ENCODE data around the gene DSCAM. TPM values are rescaled to one million over a fixed set of nuclear protein-coding genes. Genes with fewer than 3 reads are reported as not detected.

The DSCAM gene
- total RNA-seq, 1 experiment from 2014 or later = not detected

GRCh38 chr21:40057331-40057730 is 789.6 kb downstream of the DSCAM start:
- POLR2A ChIA-PET = no interaction called here
- no peaks in the 10 kb centered on the region for H3K9me2 ChIP-seq (ENCODE audit: insufficient read depth)
- H3K36me3 ChIP-seq (ENCODE audit: control insufficient read depth in 1 of 2, insufficient read depth in 2 of 2, low read length in 2 of 2) = no peaks in the 10 kb centered on the region
- intact Hi-C loops (cut with micrococcal nuclease) = no loop called here
- CTCF ChIA-PET = no interaction called here
- H3K9me3 ChIP-seq (ENCODE audit: control insufficient read depth in 1 of 2, insufficient read depth in 1 of 2, low read depth in 1 of 2, low read length in 2 of 2) = peaks cover 0 to 23% of the 10 kb centered on the region in 2 experiments; a peak in 2 of 4 replicates
- no peak overlapping the region for H2AFZ ChIP-seq (ENCODE audit: low read depth, low read length, poor library complexity, severe bottlenecking)
- H4K20me1 ChIP-seq (ENCODE audit: insufficient read depth) = no peaks in the 10 kb centered on the region
- BruUV-seq (replicated peaks) = no TSS peak
- no peak overlapping the region for H3K4me2 ChIP-seq (ENCODE audit: low read length)
- RAD21 ChIA-PET (ENCODE audit: low non-redundant PET in 1 of 2, low total read pairs in 2 of 2, uncharacterized antibody in 2 of 2, unreplicated experiment in 2 of 2) = no interaction called here
- no peak overlapping the region for H3K27ac ChIP-seq (ENCODE audit: low read depth, low read length)
- no peaks in the 10 kb centered on the region for H3K27me3 ChIP-seq (ENCODE audit: insufficient read depth, low read length)
- no peak overlapping the region for H3K9ac ChIP-seq (ENCODE audit: low read length)
- H3K79me2 ChIP-seq (ENCODE audit: insufficient read depth, low read length) = no peaks in the 10 kb centered on the region
- no peaks in the 10 kb centered on the region for H3K4me1 ChIP-seq (ENCODE audit: control insufficient read depth in 1 of 2, insufficient read depth in 2 of 2, low read length in 2 of 2)
- H3K4me3 ChIP-seq (replicated peaks in 1 of 2; ENCODE audit: low read depth in 1 of 2, low read length in 2 of 2) = no peak overlapping the region
- DNase-seq (ENCODE audit: low read depth, low spot score) (no peak), ATAC-seq (no peak)
- TF ChIP-seq JUND (IDR thresholded peaks at IDR 0.05) (no peak), RAD21 (IDR thresholded peaks at IDR 0.05; ENCODE audit: low read depth) (no peak), POLR2A (IDR thresholded peaks at IDR 0.05; ENCODE audit: borderline replicate concordance, extremely low read depth, insufficient read depth, insufficient read length) (no peak), ATF3 (IDR thresholded peaks at IDR 0.05) (no peak), YY1 (IDR thresholded peaks at IDR 0.05; ENCODE audit: extremely low read depth, insufficient replicate concordance, low read depth, low read length) (no peak), REST (IDR thresholded peaks at IDR 0.05; ENCODE audit: low read depth) (no peak), SRF (IDR thresholded peaks at IDR 0.05; ENCODE audit: low read depth) (no peak), ELF1 (IDR thresholded peaks at IDR 0.05; ENCODE audit: borderline replicate concordance, low read depth) (no peak), TCF7L2 (IDR thresholded peaks at IDR 0.05; ENCODE audit: borderline replicate concordance, extremely low read depth, insufficient read depth, insufficient read length) (no peak), SP1 (IDR thresholded peaks at IDR 0.05; ENCODE audit: low read depth) (no peak), EZH2 (IDR thresholded peaks at IDR 0.05) (no peak), POLR2AphosphoS5 (IDR thresholded peaks at IDR 0.05; ENCODE audit: low read depth, low read length) (no peak), FOSL1 (IDR thresholded peaks at IDR 0.05; ENCODE audit: low read depth) (no peak)
- TF ChIP-seq, protein P1, sequence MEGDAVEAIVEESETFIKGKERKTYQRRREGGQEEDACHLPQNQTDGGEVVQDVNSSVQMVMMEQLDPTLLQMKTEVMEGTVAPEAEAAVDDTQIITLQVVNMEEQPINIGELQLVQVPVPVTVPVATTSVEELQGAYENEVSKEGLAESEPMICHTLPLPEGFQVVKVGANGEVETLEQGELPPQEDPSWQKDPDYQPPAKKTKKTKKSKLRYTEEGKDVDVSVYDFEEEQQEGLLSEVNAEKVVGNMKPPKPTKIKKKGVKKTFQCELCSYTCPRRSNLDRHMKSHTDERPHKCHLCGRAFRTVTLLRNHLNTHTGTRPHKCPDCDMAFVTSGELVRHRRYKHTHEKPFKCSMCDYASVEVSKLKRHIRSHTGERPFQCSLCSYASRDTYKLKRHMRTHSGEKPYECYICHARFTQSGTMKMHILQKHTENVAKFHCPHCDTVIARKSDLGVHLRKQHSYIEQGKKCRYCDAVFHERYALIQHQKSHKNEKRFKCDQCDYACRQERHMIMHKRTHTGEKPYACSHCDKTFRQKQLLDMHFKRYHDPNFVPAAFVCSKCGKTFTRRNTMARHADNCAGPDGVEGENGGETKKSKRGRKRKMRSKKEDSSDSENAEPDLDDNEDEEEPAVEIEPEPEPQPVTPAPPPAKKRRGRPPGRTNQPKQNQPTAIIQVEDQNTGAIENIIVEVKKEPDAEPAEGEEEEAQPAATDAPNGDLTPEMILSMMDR (IDR thresholded peaks at IDR 0.05 in 2 of 3, conservative IDR thresholded peaks at IDR 0.05 in 1 of 3; ENCODE audit: borderline replicate concordance in 1 of 3, insufficient read depth in 1 of 3, low read depth in 2 of 3, low read length in 2 of 3) = no peak

Measured in HCT116 (cell line).